GM18520 (cell line): ENCODE data around the gene ELOVL6.
"Not testable (repeated sequence)": the region's sequence is repeated elsewhere in the genome, so short reads cannot be mapped to it uniquely, and the experiment has no call there.

Experiments
- ATAC-seq: cut with Tn5 transposase; IDR thresholded peaks from one replicate; pipeline ENCODE4 v1.9.1; 2021; ENCODE audit not compliant: unreplicated experiment

The ELOVL6 gene

DNA sequence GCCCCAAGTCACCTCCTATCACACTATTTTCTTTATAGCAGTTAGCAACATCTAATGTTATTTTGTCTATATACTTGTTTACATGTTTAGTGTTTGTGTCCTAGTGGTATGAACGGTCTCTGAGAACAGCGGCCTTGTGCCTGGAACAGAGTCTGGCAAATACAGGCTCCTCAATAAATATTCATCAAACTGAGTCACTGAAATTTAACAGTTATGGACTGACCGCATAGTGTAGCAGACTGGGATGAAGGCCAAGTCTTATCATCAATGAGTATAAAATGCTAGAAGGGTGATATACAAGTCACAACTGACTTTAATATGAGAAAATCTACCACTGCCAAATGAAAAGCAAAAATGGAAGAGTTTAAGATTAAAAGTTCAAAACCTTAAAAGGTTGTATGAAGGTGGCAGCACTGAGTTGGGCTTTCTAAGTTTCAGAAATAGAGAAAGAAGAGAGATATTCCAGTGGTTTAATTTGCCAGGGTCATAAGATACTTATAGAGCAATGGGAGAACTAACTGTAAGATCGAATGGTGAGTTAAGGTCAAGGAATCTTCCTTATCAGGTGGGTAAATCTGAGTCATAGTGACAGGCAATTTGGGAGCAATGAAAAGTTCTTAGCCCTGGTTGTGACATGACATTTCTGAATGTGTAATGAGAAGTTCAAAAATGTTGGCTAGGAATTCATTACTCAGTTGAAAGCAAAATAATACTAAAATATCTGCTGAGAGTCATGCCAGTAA, 34.9 kb downstream of the ELOVL6 start:
- no peak for ATAC-seq

DNA sequence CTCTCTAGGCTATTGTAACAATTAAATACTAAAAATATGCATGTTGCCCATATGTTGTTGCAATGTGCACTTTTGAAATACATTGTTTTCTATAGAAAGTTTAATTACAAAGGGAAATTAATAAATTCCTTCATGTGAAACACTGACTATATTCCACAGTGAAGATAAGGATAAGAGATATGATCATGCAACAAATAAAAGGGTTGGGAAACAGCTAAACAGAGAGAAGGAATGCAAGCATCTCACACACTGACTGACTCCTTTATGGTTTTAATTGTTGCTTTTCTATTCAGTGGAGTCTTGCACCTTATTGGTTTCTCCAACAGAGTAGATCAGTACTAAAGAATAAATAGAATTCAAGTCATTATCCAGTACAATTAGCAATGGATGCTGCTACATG, 37.8 kb downstream of the ELOVL6 start:
- ATAC-seq, result no peak

DNA sequence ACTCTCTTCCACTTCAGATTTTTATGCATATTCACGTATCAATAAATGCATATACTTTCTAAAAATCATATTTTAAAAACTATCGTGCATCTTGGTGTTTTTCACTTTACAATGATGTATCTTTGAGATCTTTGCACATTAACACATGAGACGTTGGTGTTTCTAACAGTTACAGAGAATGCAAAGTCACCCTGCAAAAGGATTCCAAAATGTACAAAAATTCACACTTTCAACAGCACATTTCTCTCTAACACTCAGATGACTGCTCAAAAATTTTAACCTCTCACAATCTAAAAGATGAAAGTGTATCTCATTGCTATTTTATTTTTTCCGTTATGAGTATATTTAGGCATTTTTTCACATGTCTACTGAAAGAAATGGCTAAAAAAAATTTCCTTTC, 38.9 kb downstream of the ELOVL6 start:
- ATAC-seq, result no peak

DNA sequence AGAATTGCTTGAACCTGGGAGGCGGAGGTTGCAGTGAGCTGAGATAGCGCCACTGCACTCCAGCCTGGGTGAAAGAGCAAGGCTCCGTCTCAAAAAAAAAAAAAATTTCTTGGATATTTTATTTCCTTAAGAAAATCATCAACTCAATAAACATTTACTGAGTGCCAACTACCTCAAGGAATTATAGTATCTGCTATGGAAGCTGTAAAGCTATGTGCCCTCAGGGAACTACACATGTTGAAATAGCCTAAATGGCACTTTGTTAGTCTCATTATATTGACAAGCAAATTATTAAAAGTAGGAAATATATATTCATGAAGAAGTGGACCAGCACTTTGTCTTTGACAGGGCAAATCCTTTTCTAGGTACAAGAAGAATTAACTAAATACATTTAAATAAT, 40.8 kb downstream of the ELOVL6 start:
- ATAC-seq, result no peak

DNA sequence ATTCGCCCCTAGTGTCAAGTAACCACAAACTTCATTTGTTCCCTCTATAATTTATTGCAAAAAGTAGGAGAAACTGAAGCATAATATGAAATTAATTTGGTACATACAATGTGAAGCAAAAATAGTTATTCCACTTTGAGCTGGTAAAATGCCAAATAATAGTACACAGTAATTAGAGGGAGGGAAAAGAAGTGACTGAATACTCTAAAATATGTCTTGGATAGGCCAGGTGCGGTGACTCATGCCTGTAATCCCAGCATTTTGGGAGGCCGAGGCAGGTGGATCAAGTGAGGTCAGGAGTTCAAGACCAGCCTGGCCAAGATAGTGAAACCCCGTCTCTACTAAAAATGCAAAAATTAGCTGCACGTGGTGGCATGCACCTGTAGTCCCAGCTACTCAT, 41.2 kb downstream of the ELOVL6 start:
- ATAC-seq, result not testable (repeated sequence)

DNA sequence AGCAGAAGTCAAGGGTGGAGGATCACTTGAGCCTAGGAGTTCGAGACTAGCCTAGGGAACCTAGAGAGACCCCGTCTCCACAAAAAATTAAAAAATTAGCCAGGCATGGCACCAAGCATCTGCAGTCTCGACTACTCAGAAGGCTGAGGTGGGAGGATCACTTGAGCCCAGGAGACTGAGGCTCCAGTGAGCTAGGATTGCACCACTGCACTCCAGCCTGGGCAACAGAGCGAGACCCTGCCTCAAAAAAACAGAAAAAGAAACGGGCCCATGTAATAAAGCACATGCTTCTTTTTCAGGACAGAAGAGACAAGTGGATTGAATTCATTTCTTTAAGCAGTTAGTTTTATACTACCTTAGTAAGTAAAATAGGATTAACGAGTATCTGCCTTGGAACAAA, 42.0 kb downstream of the ELOVL6 start:
- no peak for ATAC-seq

DNA sequence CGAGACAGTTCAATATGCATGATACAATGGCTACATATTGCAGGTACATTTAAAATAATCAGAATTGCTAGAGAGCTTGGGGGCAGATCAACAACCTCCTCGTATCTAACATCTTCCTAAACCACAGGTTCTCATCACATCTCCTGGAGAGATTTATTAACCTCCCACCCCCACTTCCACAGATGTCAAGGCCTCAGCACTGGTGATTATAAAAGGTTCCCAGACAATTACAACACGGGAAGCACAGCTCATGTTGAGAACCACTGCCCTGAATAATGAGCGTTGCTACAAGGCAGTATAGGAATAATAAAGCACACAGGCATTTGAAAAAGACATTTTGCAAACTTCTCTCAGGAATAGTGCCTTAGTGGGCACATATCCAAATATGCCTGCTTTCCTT, 42.8 kb downstream of the ELOVL6 start:
- no peak for ATAC-seq

DNA sequence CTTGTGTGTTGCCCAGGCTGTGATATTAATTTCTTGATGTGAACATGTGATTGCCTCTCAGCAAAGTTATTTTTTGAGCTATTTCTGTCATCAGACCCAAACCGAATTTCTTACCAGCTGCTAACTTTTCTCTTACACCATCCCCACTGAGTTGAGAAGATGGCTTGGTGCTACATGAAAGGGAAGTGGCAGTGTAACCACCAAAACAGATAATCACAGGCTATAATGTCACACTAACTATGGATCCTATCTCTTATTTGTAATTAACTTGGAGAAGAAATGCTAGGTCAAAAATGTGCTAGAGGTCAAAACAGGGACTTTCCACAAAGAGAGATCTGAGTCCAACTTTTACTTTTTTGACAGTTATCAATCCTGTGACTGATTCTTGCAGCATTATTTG, 43.8 kb downstream of the ELOVL6 start:
- no peak for ATAC-seq

DNA sequence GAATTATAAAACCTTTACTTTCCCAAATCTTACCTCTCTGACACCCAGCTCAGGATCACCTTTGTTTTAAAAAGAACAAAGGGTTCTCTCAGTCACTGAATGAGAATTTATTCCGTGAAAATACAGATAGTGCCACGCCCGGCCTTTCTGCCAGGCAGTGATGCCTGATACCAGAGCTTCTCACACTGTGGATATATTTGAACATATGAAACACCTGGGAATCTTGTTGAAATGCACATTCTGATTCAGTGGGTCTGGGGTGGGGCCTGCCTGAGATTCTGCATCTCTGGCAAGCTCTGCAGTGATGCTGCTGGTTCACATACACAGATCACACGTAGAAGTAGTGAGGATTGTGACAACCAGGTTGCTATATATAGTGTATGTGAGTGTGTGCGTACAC, 46.0 kb downstream of the ELOVL6 start:
- no peak for ATAC-seq

DNA sequence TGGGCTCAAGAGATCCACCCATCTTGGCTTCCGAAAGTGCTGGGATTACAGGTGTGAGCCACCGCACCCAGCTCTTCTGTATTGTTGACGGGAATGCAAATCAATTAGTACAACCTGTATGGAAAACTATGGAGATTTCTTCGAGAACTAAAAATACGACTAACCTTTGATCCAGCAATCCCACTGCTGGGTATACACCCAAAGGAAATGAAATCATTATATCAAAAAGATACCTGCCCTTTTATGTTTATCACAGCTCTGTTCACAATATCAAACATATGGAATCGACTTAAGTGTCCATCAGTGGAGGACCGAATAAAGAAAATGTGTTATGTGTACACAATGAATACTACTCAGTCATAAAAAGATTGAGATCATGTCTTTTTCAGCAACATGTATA, 49.3 kb downstream of the ELOVL6 start:
- ATAC-seq, result no peak

DNA sequence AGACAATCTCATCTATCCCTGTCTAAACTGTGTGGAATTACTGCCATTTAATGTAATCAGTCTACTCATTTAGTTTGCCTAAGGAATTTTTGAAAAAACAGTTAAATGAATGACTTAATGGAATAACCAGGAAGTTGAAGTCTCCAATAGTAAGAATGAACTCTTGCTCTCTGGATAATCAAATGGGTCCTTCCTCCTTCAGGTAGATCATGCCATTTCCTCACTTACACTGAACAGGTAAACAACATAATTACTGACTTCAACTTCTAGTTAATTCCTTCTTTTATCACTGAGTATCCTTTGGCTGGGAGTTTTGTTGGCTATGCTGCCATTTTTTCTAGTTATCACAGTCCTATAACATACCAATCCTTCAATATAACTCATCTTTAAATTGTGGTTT, 56.0 kb downstream of the ELOVL6 start:
- no peak for ATAC-seq

DNA sequence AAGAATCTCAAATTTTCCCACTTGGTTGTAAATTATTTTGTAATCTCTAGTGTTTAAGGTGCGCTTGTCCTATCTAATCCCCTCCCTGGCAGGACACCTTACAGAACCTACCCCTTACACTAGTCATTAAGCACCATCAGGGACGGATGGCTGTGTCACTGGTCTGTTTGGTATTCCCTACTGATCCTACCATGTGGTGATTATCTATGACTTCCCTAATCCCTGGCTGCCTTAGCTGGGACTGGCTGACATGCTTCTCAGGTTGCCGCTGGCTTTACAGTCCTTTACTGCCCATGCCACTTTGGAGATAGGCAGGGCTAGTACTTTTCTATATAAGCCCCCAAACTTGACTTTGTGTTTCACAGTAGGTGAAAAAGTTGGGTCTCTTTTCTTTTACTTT, 58.6 kb downstream of the ELOVL6 start:
- no peak for ATAC-seq

DNA sequence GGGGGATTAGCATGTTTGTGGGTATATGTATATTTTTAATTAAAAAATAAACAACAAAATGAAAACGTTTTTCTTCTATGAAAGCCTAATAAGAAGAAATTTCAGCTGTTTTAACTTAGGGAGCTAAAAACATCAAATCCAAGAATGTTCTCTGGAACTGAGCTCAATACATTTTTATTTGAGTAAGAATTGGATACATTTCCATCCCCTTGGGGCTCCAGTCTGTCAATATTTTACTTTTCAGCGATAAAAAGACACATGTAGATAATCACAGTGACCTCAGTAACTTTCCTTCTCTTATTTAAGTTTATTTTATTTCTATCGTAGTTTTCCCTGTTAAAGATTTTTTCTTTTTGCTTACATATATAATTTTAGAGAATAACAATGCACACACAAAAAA, 59.3 kb downstream of the ELOVL6 start:
- ATAC-seq, result no peak

DNA sequence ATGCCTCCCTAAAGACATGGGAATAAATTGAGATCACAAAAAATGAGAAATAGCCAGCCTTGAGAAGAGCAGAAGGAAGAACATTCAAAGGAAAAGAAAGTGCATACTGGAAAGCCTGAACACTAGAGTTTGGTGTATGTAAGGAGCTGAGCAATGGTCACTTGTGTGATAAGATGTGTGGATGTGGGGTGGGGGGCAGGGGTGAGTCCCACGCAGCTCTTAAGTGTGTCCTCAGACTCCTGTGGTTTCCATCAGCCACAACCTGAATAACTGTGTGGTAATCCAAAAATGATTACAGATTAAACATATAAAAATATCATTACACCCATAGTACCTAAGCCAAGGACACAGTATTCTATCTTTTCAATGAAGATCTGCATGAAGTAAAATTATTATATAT, 59.9 kb downstream of the ELOVL6 start:
- ATAC-seq, result no peak

DNA sequence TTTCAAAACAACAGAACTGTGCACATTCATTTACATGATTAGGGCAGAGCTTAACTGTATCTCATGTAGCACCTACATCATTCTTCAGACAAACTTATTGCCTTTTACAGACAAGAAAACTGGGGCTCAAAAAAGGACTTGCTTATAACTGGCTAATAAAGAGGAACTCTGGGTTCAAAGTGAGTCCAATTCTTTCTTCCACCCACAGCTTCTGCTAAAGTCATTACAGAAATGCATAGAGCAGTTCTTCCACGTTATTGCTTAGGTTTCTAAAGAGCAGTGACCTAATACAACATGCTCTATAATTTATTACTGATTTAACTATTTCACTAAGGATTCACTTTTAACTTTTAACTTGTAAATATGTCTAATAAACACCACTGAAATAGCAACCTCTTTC, 60.6 kb downstream of the ELOVL6 start:
- ATAC-seq, result no peak

DNA sequence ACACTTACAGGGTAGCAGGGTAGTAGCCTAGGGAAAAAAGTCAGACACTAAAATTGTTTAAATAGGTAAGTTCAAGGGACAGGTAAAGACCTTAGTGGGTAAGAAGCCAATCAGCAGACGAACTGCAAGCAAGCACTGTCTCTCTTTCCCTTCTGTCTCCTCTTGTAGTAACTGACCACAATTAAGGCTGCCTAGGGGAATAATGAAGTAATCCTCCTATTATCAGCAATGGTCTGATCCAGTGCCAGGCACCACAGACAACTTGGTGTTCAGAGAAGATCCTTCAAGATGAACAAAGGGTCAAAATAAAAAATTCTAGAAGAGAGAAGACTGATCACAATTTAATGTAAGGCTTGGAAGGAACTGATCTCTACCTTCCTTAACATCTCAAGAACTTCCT, 62.9 kb downstream of the ELOVL6 start:
- ATAC-seq, result no peak

DNA sequence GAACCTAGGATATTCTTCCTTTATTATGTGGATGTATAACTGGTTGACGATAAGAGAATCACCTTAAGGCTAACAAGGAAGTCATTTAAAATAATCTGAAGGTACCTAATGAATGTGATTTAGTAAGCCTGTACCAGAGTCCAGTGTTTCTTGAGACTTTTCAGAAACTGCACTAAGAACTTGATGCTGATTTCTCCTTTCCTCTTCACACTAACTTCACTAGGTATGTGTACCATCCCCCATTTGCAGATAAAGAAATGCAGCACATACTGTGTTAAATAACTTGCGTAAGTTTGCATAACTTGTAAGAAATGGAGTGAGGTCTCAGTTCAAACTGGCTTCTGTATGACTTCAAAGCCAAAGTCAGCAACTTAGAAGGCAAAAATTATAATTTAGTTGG, 63.3 kb downstream of the ELOVL6 start:
- ATAC-seq, result no peak

DNA sequence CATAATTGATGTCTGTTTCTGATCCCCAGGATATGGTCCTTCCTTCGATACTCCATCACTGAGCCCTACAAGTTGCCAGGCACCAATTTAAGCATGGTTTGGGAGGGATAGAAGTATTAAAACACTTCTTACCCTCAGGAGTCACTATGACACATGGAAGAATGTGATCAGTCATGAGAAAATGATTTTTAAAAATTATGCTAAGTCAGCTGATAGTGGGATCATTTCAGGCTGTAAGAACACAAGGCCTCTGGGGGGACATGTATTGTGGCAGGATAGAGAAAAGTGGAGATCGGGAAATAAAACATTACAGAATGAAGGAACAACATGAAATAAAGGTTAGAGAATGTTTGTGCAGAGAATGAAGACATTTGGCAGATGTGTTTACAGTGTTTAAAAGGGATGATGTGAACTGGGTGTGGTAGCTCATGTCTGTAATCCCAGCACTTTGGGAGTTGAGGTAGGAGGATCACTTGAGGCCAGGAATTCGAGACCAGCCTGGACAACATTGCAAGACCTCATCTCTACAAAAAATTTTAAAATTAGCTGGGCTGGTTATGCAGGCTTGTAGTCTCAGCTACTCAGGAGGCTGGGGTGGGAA, 64.0 kb downstream of the ELOVL6 start:
- ATAC-seq, result no peak

DNA sequence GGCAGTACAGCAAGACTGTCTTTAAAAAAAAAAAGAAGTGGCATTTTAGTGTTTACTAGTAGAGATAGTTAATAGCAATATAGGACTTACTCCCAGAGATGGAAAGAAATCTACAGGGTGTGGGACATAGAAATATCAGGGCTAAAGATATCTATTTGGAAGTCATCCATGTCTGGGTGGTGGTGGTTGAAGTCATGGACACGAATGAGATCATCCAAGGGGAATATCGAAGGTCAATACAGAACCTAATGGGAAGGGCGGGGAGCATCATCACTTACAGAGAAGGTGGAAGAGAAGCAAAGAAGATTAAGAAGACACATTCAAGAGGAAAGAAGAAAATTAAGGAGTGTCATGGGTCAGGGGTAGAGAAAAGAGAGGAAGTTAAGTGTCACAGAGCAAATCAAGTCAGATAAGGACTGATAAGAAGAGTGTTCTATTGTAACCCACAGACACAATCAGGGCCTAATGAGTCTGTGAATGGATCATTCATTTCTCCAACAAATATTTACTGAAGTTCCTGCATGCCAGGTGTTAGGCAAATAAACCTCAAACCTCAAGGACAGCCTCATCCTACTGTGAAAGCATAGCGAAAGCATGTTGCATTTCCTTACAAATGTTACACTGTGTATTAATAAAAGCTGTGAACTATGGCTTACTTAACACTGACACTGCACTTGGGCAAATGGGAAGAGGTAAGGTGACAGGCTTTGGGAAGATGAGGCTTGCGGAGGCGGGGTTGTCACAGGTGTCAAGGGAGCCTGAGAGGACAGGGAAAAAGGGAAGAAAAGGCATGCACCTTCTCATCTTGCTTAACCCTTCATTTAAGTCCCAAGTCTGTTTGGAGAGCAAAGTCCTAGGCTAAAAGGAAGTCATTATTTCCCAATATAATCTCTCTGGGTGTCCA, 65.3 kb downstream of the ELOVL6 start:
- no peak for ATAC-seq

DNA sequence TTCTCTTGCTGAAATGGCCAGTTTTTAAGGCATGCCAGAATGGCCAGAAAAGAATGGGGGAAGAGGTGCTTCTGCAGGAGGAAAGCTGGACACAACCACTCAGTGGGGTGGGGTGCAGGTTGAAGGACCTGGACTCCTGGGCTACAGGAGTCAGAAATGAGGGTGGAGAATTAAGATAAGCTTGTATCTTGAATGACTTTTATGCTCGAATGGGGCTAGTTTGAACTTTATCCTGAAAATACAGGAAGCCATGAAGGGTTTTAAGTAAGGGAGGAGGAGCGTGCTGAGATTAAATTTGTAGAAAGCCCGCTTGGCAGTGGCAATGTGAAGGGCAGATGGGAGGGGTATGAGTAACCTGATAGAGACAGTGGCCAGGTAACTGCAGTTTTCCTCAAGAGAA, 66.5 kb downstream of the ELOVL6 start:
- ATAC-seq, result no peak

DNA sequence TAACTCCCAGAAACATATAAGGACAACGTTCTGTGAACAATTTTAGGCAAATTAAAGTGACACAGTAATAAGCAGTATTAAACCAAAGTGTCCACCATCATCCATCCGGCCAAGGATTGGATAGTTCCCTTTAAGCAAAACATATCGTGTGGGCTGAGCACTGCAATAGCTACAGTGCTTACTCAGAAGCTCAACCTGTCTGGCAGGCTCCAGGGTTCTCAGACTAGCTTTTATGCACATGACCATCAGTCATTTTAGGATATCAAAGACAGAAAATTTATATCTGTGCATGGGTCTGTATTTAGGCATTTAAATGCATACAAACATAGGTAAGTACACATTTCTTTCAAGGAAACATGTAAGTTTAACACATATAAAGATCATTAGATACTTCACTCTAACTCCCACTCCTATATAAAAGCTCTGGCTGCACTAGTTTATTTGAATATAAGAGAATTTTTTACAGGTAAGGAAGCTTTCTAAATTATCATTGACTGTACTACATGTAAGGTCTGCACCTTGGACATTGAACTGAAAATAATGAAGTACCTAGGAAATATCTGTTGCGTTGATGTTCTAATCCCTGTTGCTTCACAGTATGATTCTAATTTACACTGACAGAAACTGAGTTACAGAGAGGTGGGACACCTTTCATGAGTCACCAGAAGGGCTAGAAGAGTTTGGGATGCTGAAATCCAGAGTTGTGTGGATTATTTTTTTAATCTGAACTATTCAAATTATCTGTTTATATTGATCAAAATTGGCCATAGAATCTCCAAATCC, 67.6 kb downstream of the ELOVL6 start:
- no peak for ATAC-seq
